Sigmoid colon (tissue), 7 donors: ENCODE results near the gene COBL. TPM values are rescaled to one million over a fixed set of nuclear protein-coding genes. Genes with fewer than 3 reads are reported as not detected.

Experiments used
- DNase-seq: peaks from one replicate; pipeline ENCODE4 v3.0.0-alpha.2; 2019
- H3K27ac ChIP-seq, 4 donors: fragments of 200-600 bp; sonication (generic); one replicate each; pipeline ENCODE4 v1.5.1; 2016 to 2019; ENCODE audit warnings: mild to moderate bottlenecking in 1 of 4
- H3K27me3 ChIP-seq, 3 donors: fragments of 200-600 bp; sonication (generic); one replicate each; pipeline ENCODE4 v1.5.1; 2019; ENCODE audit warnings: mild to moderate bottlenecking in 1 of 3
- H3K36me3 ChIP-seq, 4 donors: fragments of 200-600 bp; sonication (generic); one replicate each; pipeline ENCODE4 v1.5.1; 2016 to 2019
- H3K4me1 ChIP-seq, 4 donors: fragments of 200-600 bp; sonication (generic); one replicate each; pipeline ENCODE4 v1.5.1; 2017 to 2019
- H3K4me3 ChIP-seq, 4 donors: fragments of 200-600 bp; sonication (generic); one replicate each; pipeline ENCODE4 v1.5.1; 2017 to 2019; ENCODE audit warnings: mild to moderate bottlenecking in 2 of 4, moderate library complexity in 1 of 4
- H3K9me3 ChIP-seq, 4 donors: fragments of 200-600 bp in 3 of 4; sonication (generic) in 3 of 4; one replicate each; pipeline versions ENCODE4 v1.5.1 to v1.6.1; 2013 to 2019
- CTCF ChIP-seq, 4 experiments: fragments of 450-650 bp in 3 of 4; fragments of 200-600 bp in 1 of 4; IDR thresholded peaks; one replicate each; pipeline ENCODE4 v1.5.1; 2016 to 2019; ENCODE audit warnings: antibody characterized with exemption in 4 of 4, mild to moderate bottlenecking in 3 of 4, moderate library complexity in 2 of 4
- EP300 ChIP-seq, 4 donors: sonication (generic); formaldehyde crosslinking; IDR thresholded peaks; one replicate each; pipeline ENCODE4 v1.6.1; 2017; ENCODE audit warnings: antibody characterized with exemption in 4 of 4
- POLR2A ChIP-seq, 2 donors: fragments of 450-650 bp; IDR thresholded peaks; one replicate each; pipeline ENCODE4 v1.6.1; 2016; ENCODE audit warnings: antibody characterized with exemption in 2 of 2, mild to moderate bottlenecking in 2 of 2, moderate library complexity in 2 of 2
- POLR2AphosphoS5 ChIP-seq, 4 donors: sonication (generic); formaldehyde crosslinking; IDR thresholded peaks; one replicate each; pipeline ENCODE4 v1.6.1; 2017; ENCODE audit warnings: antibody characterized with exemption in 4 of 4
- WGBS, 2 donors: extraction: QIAGEN DNeasy Blood & Tissue Kit; methylation state at CpG; one replicate each; pipeline ENCODE4 v1.1.7; 2013; 5-methylcytosine and 5-hydroxymethylcytosine counted together
- intact Hi-C: fragments of 100-400 bp; cut with DNase I; formaldehyde crosslinking; loops from one replicate; pipeline ENCODE4 v1.15.1; 2023
- polyA plus RNA-seq, 3 donors: library from polyadenylated mRNA; stranded (reverse); fragments of 200-250 nt; gene quantifications; one replicate each; pipeline ENCODE4 v1.2.3, GENCODE V29; 2013
- total RNA-seq, 4 donors: library from RNA; depleted of rRNA; stranded (reverse); fragments of >200 nt; gene quantifications; one replicate each; pipeline ENCODE4 v1.1.0, GENCODE V29; 2016
- donor health status: healthy with polysubstance abuse.
- donor health status: Bipolar disorder and iron deficiency.
- donor health status: healthy.

Gene COBL
- total and polyA plus RNA-seq, 7 donors: 3.0 to 27.6 (median 10.0) TPM

GRCh38 chr7:51265066-51265907 lies 51.3 kb downstream of the COBL start:
- WGBS, 2 donors: 38 to 76% methylated on average over 12 of the region's 12 CpGs
- H3K27ac ChIP-seq: no peak overlapping the region
- H3K4me1 ChIP-seq: no peaks in the 10 kb centered on the region
- no peaks in the 10 kb centered on the region for H3K36me3 ChIP-seq
- intact Hi-C loops: no loop called here
- TF ChIP-seq POLR2A (IDR thresholded peaks at IDR 0.05) (no peak), EP300 (IDR thresholded peaks at IDR 0.05) (no peak), CTCF (IDR thresholded peaks at IDR 0.05) (no peak), POLR2AphosphoS5 (IDR thresholded peaks at IDR 0.05) (no peak)
- DNase-seq: no peak
- no peak overlapping the region for H3K4me3 ChIP-seq
- no peaks in the 10 kb centered on the region for H3K27me3 ChIP-seq
- no peaks in the 10 kb centered on the region for H3K9me3 ChIP-seq

- 39 to 71% methylated on average over 10 of the region's 10 CpGs for WGBS, 2 donors
These were observed 52.8 kb downstream of the COBL start for GRCh38 chr7:51263631-51264484.

GRCh38 chr7:51262796-51263531 lies 53.6 kb downstream of the COBL start:
- no peak overlapping the region for H3K27ac ChIP-seq
- WGBS, 2 donors: 80 to 86% methylated on average over 12 of the region's 12 CpGs
- intact Hi-C loops: no loop called here
- TF ChIP-seq POLR2AphosphoS5 (IDR thresholded peaks at IDR 0.05) (no peak), CTCF (IDR thresholded peaks at IDR 0.05) (no peak), EP300 (IDR thresholded peaks at IDR 0.05) (no peak), POLR2A (IDR thresholded peaks at IDR 0.05) (no peak)
- H3K9me3 ChIP-seq: no peaks in the 10 kb centered on the region
- no peaks in the 10 kb centered on the region for H3K4me1 ChIP-seq
- no peak overlapping the region for H3K4me3 ChIP-seq
- DNase-seq: no peak
- no peaks in the 10 kb centered on the region for H3K36me3 ChIP-seq
- no peaks in the 10 kb centered on the region for H3K27me3 ChIP-seq

More at GRCh38 chr7:51263631-51264484, 52.8 kb downstream of the COBL start:
- Histone ChIP-seq H3K9me3 (no peaks in the 10 kb centered on the region), H3K27me3 (no peaks in the 10 kb centered on the region), H3K36me3 (no peaks in the 10 kb centered on the region), H3K4me3 (no peak overlapping the region), H3K4me1 (no peaks in the 10 kb centered on the region), H3K27ac (no peak overlapping the region)
- DNase-seq: no peak
- TF ChIP-seq EP300 (IDR thresholded peaks at IDR 0.05): no peak
- no peak for TF ChIP-seq POLR2A (IDR thresholded peaks at IDR 0.05)
- no peak for TF ChIP-seq POLR2AphosphoS5 (IDR thresholded peaks at IDR 0.05)
- no peak for TF ChIP-seq CTCF (IDR thresholded peaks at IDR 0.05)
- intact Hi-C loops: no loop called here

DNA sequence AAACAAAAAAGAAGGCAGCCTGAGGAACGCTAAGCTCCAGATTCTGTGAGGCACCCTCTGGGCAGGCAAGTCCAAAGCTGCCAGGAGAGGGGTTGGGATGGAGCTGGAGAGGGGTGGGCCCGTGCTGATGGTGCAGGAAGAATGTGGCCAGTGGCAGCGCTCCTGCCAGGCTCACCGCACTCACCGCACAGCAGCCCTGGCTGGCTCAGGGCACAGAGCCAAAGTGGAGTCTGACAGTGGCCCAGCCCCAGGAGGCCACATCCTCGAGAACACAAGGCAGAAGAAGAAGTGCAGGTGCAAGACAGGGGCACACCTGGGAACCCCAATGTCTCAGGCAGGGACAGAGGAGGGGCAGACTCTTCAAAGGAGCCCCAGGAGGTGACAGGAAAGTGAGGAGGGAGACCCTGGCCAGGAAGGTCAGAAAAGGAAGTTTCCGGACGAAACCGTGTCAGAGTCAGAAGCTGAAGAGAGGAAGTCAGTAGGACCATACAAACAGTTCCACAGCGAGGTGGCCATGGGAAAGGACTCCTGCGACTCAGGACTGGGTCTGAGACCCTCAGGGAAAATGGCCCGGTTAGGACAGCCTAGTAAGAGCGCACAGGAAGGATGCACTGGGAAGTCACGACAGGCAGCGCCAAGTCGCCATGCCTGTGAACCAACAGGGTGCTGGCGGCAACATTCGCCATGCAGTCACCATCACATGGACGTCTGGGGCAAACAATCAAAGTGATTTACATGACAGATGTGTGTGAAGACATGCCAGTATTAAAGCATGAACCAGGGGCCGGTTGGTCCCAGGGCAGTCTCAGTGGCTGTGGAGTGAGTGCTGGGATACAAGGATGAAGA lies 54.4 kb downstream of the COBL start:
- 66 to 67% methylated on average over 20 of the region's 20 CpGs for WGBS, 2 donors
- no peaks in the 10 kb centered on the region for H3K9me3 ChIP-seq
- H3K27me3 ChIP-seq: no peaks in the 10 kb centered on the region
- intact Hi-C loops: no loop called here
- no peaks in the 10 kb centered on the region for H3K4me1 ChIP-seq
- H3K4me3 ChIP-seq: no peak overlapping the region
- no peak overlapping the region for H3K27ac ChIP-seq
- H3K36me3 ChIP-seq: no peaks in the 10 kb centered on the region
- DNase-seq: no peak
- TF ChIP-seq CTCF (IDR thresholded peaks at IDR 0.05) (no peak), EP300 (IDR thresholded peaks at IDR 0.05) (no peak), POLR2AphosphoS5 (IDR thresholded peaks at IDR 0.05) (no peak), POLR2A (IDR thresholded peaks at IDR 0.05) (no peak)
